ENCODE data around the gene STX8.

Gene STX8

GRCh38 chr17:9313346-9313745 is 262.3 kb downstream of the STX8 start:
- TF ChIP-seq CTCF (conservative IDR thresholded peaks at IDR 0.05): no peak
- no peak overlapping the region for H3K27ac ChIP-seq

DNA sequence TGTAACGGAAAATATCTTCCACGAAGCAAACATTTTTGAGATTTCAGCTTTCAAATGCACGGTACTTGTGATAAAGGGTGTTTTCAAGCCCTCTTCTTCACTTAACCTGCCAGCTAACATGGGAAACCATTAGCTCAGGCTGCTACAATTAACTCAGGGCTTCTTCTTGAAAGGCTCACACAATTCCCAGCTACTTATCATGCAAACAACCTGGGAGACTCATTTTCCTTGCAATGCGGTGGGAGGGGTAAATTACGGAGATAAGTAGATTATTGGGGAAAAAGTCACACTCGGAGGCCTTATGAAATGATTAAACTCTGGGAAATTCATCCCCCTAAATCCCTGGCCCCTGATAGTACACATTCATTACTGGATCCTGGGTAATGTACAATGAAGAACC is 266.4 kb downstream of the STX8 start:
- no peak for TF ChIP-seq CTCF (conservative IDR thresholded peaks at IDR 0.05)
- H3K27ac ChIP-seq: no peak overlapping the region

- H3K27ac ChIP-seq: no peak overlapping the region
- TF ChIP-seq CTCF (conservative IDR thresholded peaks at IDR 0.05): no peak
Observed at GRCh38 chr17:9308069-9308468, 267.6 kb downstream of the STX8 start.

DNA sequence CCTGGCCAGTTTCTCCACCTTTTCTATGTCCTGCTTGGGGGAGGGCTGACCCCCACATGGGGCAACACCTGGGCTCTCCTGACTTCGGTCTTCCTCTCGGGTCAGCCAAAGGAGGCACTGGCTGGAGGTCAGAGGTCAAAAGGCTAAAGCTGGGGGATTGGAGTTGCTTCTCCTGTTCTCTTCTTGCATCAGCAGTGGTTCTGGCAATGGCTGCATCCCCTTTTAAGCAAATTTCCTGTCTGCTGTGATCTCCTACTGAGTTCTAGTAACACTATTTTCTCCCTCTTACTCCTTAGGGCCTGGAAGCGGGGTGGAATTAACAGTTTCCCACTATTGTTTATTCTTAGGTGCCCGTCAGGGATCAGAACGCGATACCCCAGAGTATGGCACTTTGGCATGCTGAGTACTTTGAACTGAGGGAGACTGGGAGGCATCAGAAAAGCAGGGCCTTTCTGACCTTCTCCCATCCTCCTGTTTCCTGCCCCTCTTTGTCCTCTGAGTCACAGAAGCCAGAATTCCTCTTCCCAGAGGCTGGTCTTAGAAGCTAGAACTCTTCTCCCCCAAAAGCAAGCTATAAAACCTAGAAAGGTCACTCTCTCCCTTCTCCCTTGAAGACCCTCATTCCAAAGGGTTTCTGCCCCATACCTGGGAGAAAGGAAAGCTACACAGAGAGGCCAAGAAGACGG is 268.2 kb downstream of the STX8 start:
- H3K27ac ChIP-seq: no peak overlapping the region
- no peak for TF ChIP-seq CTCF (conservative IDR thresholded peaks at IDR 0.05)

GRCh38 chr17:9306086-9306485 is 269.5 kb downstream of the STX8 start:
- TF ChIP-seq CTCF (conservative IDR thresholded peaks at IDR 0.05): no peak
- H3K27ac ChIP-seq: no peak overlapping the region

GRCh38 chr17:9299695-9300094 is 275.9 kb downstream of the STX8 start:
- no peak for TF ChIP-seq CTCF (conservative IDR thresholded peaks at IDR 0.05)
- no peak overlapping the region for H3K27ac ChIP-seq

DNA sequence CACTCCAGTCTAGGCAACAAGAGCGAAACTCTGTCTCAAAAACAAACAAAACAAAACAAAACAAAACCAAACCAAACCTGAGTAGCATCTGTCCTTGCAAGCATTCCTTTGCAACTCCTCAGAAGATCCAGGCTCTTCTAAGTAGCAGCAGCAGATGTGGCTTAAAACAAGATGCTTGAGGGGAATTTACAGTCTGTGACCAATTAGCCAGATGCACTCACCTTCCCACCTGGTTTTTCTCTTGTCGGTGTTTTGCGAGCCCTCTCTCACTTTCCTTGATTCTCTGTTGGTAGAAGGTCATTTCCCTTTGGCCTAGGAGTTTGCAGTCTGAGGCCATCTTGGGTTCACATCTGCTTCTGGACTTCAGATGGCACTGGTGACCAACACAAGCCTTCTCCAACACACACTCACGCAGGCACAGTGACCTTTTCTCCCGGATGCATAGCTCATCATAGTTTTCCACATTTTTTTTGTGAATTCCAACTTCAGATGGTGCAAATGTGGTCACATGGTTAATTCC is 276.8 kb downstream of the STX8 start:
- no peak overlapping the region for H3K27ac ChIP-seq
- no peak for TF ChIP-seq CTCF (conservative IDR thresholded peaks at IDR 0.05)

All from VCaP (cell line).